NCI-H2196 (cell line): ENCODE data around the gene USP4.
"Not testable (repeated sequence)": the region's sequence is repeated elsewhere in the genome, so short reads cannot be mapped to it uniquely, and the experiment has no call there.

ENCODE experiments used
- DNase-seq: peaks from one replicate; lab custom pipeline; 2025; ENCODE audit not compliant: unreplicated experiment; lab: John Stamatoyannopoulos, UW

Gene USP4

GRCh38 chr3:49339941-49340800 lies at the start of gene USP4:
Gene USP4, minus strand, starts transcription at chr3:49340053. Its CDS starts 29 bp downstream, at chr3:49340024.
- DNase-seq, result peak; percentile 75

- no peak for DNase-seq
Observed at GRCh38 chr3:49389297-49389696, 49.4 kb upstream of the USP4 start.

- DNase-seq, result no peak
Observed at GRCh38 chr3:49388289-49388820, 48.5 kb upstream of the USP4 start.

- DNase-seq, result no peak
Observed at GRCh38 chr3:49387721-49388120, 47.9 kb upstream of the USP4 start.

GRCh38 chr3:49386056-49386756 lies 46.4 kb upstream of the USP4 start:
- no peak for DNase-seq

- DNase-seq, result no peak
Observed at GRCh38 chr3:49385617-49386016, 45.8 kb upstream of the USP4 start.

- no peak for DNase-seq
Observed at GRCh38 chr3:49383387-49383786, 43.5 kb upstream of the USP4 start.

GRCh38 chr3:49378249-49378895 lies 38.5 kb upstream of the USP4 start:
- no peak for DNase-seq

GRCh38 chr3:49377483-49377882 lies 37.6 kb upstream of the USP4 start:
- no peak for DNase-seq

GRCh38 chr3:49371946-49372345 lies 32.1 kb upstream of the USP4 start:
- DNase-seq, result no peak

GRCh38 chr3:49370585-49371290 lies 30.9 kb upstream of the USP4 start:
- no peak for DNase-seq

GRCh38 chr3:49362561-49362960 lies 22.7 kb upstream of the USP4 start:
- no peak for DNase-seq

- no peak for DNase-seq
Observed at GRCh38 chr3:49359623-49360022, 19.8 kb upstream of the USP4 start.

GRCh38 chr3:49358884-49359225 lies 19.0 kb upstream of the USP4 start:
- DNase-seq, result no peak

GRCh38 chr3:49358217-49358883 lies 18.5 kb upstream of the USP4 start, which contains the start of gene GPX1:
Gene GPX1, minus strand, starts transcription at chr3:49358353. Its CDS starts 75 bp downstream, at chr3:49358278.
- peak; percentile 85 for DNase-seq

- DNase-seq, result not testable (repeated sequence)
Observed at GRCh38 chr3:49357443-49358216, 17.8 kb upstream of the USP4 start.

GRCh38 chr3:49357095-49357442 lies 17.2 kb upstream of the USP4 start:
- DNase-seq, result not testable (repeated sequence)

GRCh38 chr3:49352890-49353421 lies 13.1 kb upstream of the USP4 start:
- DNase-seq, result no peak

GRCh38 chr3:49352281-49352680 lies 12.4 kb upstream of the USP4 start:
- no peak for DNase-seq
